AG04450 (cell line): ENCODE data around the gene CREB5. TPM values are rescaled to one million over a fixed set of nuclear protein-coding genes. Genes with fewer than 3 reads are reported as not detected.

Source experiments
- CTCF ChIA-PET: fragments of 300-600, 350-600 bp; formaldehyde crosslinking; extraction: SDS; loops from one replicate; lab custom pipeline; 2022; ENCODE audit warnings: antibody characterized with exemption, inconsistent platforms; lab: Charles Lee
- POLR2A ChIA-PET: fragments of 350-600 bp; formaldehyde crosslinking; extraction: SDS; loops from one replicate; lab custom pipeline; 2021; ENCODE audit warnings: antibody characterized with exemption, inconsistent platforms; lab: Yijun Ruan, JAX
- DNase-seq: peaks from one replicate; pipeline ENCODE4 v3.0.0-alpha.2; 2011; ENCODE audit warnings: low read depth, low spot score
- H3K27ac ChIP-seq: one replicate; pipeline ENCODE4 v1.5.1; 2012; ENCODE audit warnings: low read depth, low read length, control low read depth
- H3K27me3 ChIP-seq: one replicate; pipeline ENCODE4 v1.6.0; 2012; ENCODE audit warnings: low read length; ENCODE audit not compliant: control insufficient read depth, insufficient read depth
- H3K4me3 ChIP-seq: 2 replicates; pipeline ENCODE4 v1.5.1; 2011; ENCODE audit warnings: mild to moderate bottlenecking, low read depth, low read length, control low read depth
- H3K9me3 ChIP-seq: 2 replicates; pipeline ENCODE4 v1.5.1; 2012; ENCODE audit warnings: low read length; ENCODE audit not compliant: control insufficient read depth, insufficient read depth
- CTCF ChIP-seq: IDR thresholded peaks from 2 replicates; pipeline ENCODE4 v1.5.1; 2011; ENCODE audit warnings: low read depth, low read length, control low read depth, inconsistent platforms
- polyA plus RNA-seq: library from polyadenylated mRNA; depleted of rRNA; stranded (reverse); fragments of >200 nt; gene quantifications from 2 replicates; pipeline ENCODE4 v1.2.3, GENCODE V29; 2011; rRNA removed

CREB5 gene
- polyA plus RNA-seq, 1 experiment: 22.1 TPM

- DNase-seq: no peak
- H3K27ac ChIP-seq: no peak overlapping the region
- CTCF ChIA-PET: interaction anchor here (0.7 to 2.4 kb wide), 5 partner anchors 12 to 118 kb away, joined by 4 to 7 read pairs (median 7); no protein-coding TSS in a partner anchor
- POLR2A ChIA-PET: no interaction called here
- H3K4me3 ChIP-seq: no peak overlapping the region
- peaks cover 21% of the 10 kb centered on the region for H3K27me3 ChIP-seq
- TF ChIP-seq CTCF: no peak
- H3K9me3 ChIP-seq: no peaks in the 10 kb centered on the region
Measured at GRCh38 chr7:28871631-28872030, 459.3 kb downstream of the CREB5 start.

GRCh38 chr7:28872226-28872625 lies 459.9 kb downstream of the CREB5 start:
- Histone ChIP-seq H3K27me3 (peaks cover 21% of the 10 kb centered on the region), H3K4me3 (no peak overlapping the region), H3K27ac (no peak overlapping the region), H3K9me3 (no peaks in the 10 kb centered on the region)
- no peak for TF ChIP-seq CTCF
- ChIA-PET CTCF (interaction anchor here (2.4 kb wide), 1 partner anchor 49 kb away, joined by 7 read pairs; no protein-coding TSS in a partner anchor), POLR2A (no interaction called here)
- no peak for DNase-seq

- Histone ChIP-seq H3K27ac (no peak overlapping the region), H3K9me3 (no peaks in the 10 kb centered on the region), H3K27me3 (peaks cover 18% of the 10 kb centered on the region), H3K4me3 (no peak overlapping the region)
- DNase-seq: no peak
- TF ChIP-seq CTCF: no peak
- ChIA-PET CTCF (no interaction called here), POLR2A (no interaction called here)
Measured at GRCh38 chr7:28873365-28873764, 461.0 kb downstream of the CREB5 start.

- Histone ChIP-seq H3K4me3 (no peak overlapping the region), H3K27ac (no peak overlapping the region), H3K27me3 (peaks cover 15% of the 10 kb centered on the region), H3K9me3 (no peaks in the 10 kb centered on the region)
- POLR2A ChIA-PET: no interaction called here
- CTCF ChIA-PET: interaction anchor here (3.5 kb wide), 1 partner anchor 48 kb away, joined by 11 read pairs; no protein-coding TSS in a partner anchor
- DNase-seq: no peak
- no peak for TF ChIP-seq CTCF
Measured at GRCh38 chr7:28874001-28874400, 461.7 kb downstream of the CREB5 start.

Other genes with a start within 250 kb of the CREB5 start
- 18.0 and 20.8 TPM in 2 replicates for gene JAZF1, start 231.7 kb upstream of the CREB5 start, polyA plus RNA-seq